ENCODE results near the gene SLC25A22.

DNA sequence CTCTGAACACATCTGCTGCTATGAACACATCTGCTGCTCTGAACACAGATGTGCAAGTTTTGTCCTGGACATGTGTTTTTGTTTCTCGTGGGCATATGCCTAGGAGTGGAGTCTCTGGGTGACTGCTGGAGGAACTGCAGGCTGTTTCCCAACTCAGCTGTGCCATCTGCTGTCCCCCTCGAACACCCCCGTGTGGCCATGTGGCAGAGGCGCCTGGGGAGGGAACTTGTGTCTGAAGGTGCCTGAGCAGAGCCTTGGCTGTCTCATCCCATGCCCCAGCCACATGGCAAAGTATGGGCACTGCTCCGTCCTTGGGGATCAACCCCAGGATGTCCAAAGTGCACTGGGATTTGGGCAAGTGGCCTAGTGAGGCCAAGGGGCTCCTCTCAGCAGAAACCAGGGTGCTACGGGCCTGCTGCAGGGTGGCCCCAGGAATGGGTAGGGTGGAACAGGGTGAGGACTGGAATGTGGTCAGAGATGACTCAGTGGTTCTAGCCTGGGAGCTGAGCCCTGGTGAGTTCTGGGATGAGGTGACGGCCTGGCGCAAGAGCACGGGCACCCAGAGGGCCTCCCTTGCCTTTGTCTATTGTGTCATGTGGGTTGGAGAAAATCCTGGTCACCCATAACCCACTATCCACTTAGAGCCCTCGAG, 35.5 kb downstream of the SLC25A22 start:
- TF ChIP-seq POLR2A (IDR thresholded peaks at IDR 0.05) = no peak
- TF ChIP-seq, protein P1, sequence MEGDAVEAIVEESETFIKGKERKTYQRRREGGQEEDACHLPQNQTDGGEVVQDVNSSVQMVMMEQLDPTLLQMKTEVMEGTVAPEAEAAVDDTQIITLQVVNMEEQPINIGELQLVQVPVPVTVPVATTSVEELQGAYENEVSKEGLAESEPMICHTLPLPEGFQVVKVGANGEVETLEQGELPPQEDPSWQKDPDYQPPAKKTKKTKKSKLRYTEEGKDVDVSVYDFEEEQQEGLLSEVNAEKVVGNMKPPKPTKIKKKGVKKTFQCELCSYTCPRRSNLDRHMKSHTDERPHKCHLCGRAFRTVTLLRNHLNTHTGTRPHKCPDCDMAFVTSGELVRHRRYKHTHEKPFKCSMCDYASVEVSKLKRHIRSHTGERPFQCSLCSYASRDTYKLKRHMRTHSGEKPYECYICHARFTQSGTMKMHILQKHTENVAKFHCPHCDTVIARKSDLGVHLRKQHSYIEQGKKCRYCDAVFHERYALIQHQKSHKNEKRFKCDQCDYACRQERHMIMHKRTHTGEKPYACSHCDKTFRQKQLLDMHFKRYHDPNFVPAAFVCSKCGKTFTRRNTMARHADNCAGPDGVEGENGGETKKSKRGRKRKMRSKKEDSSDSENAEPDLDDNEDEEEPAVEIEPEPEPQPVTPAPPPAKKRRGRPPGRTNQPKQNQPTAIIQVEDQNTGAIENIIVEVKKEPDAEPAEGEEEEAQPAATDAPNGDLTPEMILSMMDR (IDR thresholded peaks at IDR 0.05) = peak in 1 of 4 donors; percentile 9
